DND-41 (cell line): Measurements from ENCODE around the gene PIPOX.

ENCODE experiments used
- EZH2 ChIP-seq: IDR thresholded peaks from 3 replicates; pipeline ENCODE4 v1.6.1; 2012; ENCODE audit warnings: borderline replicate concordance, low read depth, mild to moderate bottlenecking, moderate library complexity, low read length, inconsistent platforms; ENCODE audit not compliant: severe bottlenecking
- TF ChIP-seq, protein P1 (sequence below): IDR thresholded peaks from 2 replicates; pipeline ENCODE4 v1.5.1; 2012; ENCODE audit warnings: borderline replicate concordance, low read length, moderate library complexity, mild to moderate bottlenecking; ENCODE audit not compliant: poor library complexity, severe bottlenecking; ENCODE audit errors: extremely low read depth

DNA sequence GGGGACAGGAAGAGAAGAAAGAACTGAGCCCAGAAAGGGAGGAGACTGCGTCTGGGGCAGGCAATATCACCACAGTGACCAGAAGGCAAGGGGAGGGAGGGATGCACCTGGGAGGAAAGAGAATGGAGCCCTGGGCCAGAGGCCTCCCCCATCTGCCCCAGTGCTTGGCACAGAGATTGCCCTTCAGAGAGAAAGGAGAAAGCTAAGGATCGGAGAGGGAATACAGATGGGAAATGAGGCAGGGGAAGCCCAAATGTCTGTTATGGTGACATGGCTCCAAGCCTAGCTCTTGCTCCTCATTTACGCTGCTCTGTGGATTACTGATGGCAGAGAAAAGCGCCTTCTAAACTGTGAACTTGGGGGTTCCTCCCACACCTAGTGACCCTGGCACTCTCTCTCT is 47.2 kb downstream of the PIPOX start:
- TF ChIP-seq EZH2: no peak
- TF ChIP-seq, protein P1, sequence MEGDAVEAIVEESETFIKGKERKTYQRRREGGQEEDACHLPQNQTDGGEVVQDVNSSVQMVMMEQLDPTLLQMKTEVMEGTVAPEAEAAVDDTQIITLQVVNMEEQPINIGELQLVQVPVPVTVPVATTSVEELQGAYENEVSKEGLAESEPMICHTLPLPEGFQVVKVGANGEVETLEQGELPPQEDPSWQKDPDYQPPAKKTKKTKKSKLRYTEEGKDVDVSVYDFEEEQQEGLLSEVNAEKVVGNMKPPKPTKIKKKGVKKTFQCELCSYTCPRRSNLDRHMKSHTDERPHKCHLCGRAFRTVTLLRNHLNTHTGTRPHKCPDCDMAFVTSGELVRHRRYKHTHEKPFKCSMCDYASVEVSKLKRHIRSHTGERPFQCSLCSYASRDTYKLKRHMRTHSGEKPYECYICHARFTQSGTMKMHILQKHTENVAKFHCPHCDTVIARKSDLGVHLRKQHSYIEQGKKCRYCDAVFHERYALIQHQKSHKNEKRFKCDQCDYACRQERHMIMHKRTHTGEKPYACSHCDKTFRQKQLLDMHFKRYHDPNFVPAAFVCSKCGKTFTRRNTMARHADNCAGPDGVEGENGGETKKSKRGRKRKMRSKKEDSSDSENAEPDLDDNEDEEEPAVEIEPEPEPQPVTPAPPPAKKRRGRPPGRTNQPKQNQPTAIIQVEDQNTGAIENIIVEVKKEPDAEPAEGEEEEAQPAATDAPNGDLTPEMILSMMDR: no peak
